Cardiac septum (tissue), 1 donor: ENCODE results near the gene LIFR. TPM values are rescaled to one million over a fixed set of nuclear protein-coding genes. Genes with fewer than 3 reads are reported as not detected.

Source experiments
- DNase-seq: peaks from one replicate; pipeline ENCODE4 v3.0.0-alpha.2; 2020; ENCODE audit warnings: low spot score
- intact Hi-C: fragments of 100-400 bp; cut with DNase I; formaldehyde crosslinking; loops from one replicate; pipeline ENCODE4 v1.14.0; 2022
- total RNA-seq: library from RNA; stranded (reverse); fragmentation: NEBNext Ultra II Directional; extraction: Animal tissue kit (Norgen Biotek cat#: 25700); gene quantifications from one replicate; pipeline ENCODE4 v1.2.1, GENCODE V29; 2021
- donor health status: DM: no; HTN: no; CAD: no.

LIFR gene
- total RNA-seq, 1 donor from 2014 or later, result 30.9 TPM

GRCh38 chr5:38555354-38556087 is 925 bp downstream of the LIFR start:
- intact Hi-C loops, result loop anchor here (2.0 to 5.0 kb wide), 3 partner anchors 45 to 252 kb away; no protein-coding TSS in a partner anchor

DNA sequence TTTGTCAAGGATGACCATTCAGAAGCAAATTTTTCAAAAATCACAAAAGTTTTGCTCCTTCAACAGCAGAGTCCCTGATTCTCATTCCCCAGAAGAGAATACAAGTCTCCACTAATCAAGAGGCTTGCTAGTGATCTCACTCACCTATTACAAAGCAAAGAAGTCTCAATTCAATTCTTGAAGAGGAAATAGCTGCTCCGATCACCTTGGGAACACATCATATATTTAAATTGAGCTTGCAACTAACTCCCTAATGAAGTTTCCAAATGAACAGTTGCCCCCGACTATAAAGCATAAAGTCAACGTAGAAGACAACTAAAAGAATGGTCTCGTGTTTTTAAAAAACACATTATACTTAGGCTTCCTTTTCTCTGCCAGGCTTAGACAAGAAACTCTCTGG is 1.6 kb downstream of the LIFR start:
- intact Hi-C loops, result loop anchor here (5.0 kb wide), 4 partner anchors 88 to 252 kb away; no protein-coding TSS in a partner anchor
- DNase-seq, result no peak

More at GRCh38 chr5:38555354-38556087, 925 bp downstream of the LIFR start:
- no peak for DNase-seq

DNA sequence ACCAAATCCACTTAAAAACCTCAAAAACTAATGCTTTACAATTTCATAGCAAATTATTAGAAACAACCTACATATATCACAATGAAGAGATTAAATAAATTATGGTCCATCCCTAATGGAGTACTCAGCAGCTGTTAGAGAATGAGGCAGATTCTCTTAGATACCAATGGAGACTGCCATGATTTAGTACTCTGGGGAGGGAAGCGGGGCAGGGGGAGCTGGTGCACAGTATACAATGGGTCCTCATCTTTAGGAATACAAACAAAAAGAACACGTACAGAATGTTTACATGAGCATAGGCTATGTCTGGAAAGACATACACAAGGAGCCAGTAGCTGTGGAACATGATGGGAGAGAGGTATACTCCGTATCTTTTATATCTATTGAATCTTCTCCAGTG is 2.0 kb downstream of the LIFR start:
- no peak for DNase-seq
- intact Hi-C loops, result loop anchor here (5.0 kb wide), 2 partner anchors 87 to 113 kb away; no protein-coding TSS in a partner anchor

DNA sequence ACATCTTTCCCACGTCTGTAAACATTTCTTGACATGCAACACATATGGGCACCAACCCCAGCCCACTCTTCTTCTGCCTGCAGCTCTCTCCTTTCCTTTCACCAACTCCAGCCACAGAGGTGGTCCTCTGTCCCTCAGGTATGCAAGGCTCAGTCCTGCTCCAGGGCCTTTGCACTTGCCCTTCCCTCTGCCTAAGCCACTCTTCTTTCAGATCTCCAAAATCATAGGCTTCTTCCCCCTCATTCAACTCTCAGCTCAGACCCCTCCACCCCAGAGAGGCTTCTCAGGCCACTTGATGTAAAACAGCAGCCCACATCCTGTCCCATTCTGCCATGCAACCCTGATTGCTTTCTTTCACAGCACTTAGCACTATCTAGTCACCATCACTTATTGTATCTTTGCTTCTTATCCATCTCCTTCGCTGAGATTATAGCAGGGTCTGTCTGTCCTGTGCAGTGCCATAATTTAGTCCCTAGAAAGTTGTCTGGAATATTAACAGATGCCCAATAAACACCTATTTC is 3.4 kb downstream of the LIFR start:
- no peak for DNase-seq
- intact Hi-C loops, result loop anchor here (5.0 kb wide), 2 partner anchors 86 to 114 kb away; no protein-coding TSS in a partner anchor

DNA sequence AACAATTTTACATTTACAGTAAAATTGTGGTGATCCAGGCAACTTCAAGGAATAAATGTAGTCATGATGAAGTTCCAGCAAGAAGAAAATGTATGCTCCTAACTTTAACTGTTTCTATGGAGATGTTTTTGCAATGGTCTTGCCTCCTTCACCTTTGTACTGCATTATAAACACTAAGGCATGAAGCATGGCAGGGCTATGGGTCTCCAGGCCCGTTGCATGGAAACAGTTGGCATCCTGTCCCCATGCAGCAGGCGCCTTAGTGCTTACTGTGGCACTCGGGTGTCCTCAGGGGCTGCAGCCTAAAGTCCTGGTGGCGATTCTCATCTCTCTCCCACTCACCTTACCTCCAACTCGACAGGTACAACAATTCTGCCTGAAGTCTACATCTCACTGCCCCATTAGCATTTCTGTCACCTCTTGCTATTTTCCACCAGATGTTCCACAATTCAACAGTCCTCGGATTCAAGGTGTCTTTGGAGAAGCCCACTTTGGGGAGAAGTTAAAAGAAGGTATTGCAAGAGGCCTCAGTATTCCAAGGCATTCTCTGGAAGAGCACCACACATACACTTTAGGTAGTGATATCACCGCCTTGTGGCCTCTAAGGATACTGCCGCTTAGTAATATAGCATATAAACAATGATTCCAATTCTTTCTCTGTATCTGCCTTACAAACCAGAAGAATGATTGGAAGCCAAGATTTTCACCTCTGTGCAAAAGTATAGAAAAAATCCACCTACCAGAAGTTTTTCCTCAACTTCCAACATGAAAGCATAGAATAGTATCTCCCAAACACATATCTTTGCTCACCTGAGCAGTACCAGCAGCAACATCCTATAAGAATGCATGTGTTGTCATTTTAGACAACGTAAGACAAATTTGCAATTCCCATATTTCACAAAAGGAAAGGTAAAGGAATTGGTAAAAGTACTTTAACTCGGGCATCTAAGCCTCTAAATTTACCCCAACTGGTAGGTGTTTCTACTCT is 5.1 kb downstream of the LIFR start:
- intact Hi-C loops, result loop anchor here (5.0 kb wide), 2 partner anchors 84 to 116 kb away; no protein-coding TSS in a partner anchor
- DNase-seq, result no peak

DNA sequence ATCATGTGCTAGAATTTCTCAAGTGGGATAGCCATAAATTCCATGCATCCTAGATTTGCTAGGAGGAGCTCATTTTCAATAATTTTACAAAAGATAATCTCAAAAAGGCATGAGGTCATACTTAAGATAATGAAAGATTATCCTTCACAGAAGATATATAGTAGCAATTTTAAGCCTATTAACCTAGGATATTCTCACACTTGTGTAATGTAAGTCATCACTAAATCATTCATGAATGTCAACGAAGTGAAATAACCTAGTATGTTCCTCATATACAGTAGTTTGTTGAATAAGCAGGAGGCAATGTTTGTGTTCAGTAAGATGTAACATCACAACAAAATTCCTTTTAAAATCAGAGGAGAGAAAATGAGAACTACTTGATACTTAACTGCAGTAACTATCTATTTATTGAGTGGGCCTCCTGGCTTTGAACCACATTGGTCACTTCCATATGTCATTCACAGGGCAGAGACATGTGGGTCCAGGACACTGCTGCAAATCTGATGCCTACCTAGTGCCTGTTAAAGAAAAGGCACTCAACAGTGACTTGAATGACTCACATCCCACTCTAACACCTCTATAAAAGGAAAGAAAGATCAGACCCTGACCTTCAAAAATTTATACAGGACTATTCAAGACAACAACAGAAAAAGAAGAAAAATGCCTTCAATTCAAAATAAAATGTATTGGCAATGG is 8.2 kb downstream of the LIFR start:
- DNase-seq, result no peak
- intact Hi-C loops, result no loop called here

DNA sequence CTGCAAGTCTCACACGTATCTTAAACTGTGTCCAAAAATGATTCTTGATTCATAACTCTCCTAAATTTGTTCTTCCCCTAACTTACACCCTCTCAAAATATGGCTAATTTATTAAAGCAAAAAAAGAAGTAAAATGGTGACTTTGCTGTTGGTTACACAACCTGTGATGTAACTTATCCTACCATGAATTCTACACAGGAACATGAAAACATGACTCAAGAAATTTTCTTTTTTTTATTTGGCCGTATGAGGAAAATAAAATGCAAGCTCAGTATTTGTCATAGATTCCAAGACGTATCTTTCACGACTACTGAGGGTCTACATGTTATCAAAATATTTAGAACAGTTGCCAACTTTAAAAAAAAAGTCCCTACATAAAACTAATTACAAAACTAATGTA is 9.2 kb downstream of the LIFR start:
- intact Hi-C loops, result no loop called here
- DNase-seq, result no peak

DNA sequence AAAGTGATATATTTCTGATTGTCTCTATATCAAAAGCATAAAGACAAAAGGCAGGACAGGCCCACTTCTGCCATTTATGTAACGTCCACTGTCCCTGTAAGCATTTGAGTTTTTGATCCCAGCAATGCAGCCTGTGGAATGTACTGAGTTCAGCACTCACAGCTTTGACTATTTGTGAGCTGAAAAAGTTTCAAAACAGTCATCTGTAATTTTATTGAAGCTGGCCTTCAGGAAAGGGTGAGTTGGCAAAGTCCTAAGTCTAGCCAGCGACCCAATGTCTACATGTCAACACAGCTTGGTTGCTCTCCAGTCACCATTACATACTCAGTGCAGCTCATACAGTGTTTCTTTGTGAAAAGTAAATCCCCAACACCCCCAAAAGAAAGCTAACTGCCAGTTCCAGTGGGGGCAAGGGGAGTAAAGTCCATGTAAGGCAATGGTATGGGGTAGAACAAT is 9.7 kb downstream of the LIFR start:
- no peak for DNase-seq
- intact Hi-C loops, result no loop called here

DNA sequence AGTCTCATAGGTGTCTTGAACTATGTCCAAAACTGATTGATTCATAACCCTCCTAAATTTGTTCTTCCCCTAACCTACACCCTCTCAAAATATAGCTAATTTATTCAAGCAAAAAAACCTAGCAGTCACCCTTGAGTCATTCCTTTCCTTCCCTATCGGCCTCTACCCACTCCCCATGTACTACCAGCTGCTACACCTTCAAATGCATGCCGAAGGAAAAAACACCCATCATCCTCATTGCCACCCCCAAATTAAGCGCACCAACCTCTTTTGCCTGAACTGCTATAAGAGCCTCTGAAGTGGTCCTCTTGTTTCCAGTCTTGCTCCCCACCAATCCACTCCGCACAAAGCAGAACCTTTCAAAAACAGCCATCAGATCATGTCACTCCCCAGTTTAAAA is 12.6 kb downstream of the LIFR start:
- intact Hi-C loops, result no loop called here
- DNase-seq, result no peak

GRCh38 chr5:38543074-38543473 is 13.4 kb downstream of the LIFR start:
- intact Hi-C loops, result no loop called here

GRCh38 chr5:38541174-38541725 is 15.2 kb downstream of the LIFR start:
- intact Hi-C loops, result no loop called here
- no peak for DNase-seq

More at GRCh38 chr5:38543074-38543473, 13.4 kb downstream of the LIFR start:
- DNase-seq, result no peak

DNA sequence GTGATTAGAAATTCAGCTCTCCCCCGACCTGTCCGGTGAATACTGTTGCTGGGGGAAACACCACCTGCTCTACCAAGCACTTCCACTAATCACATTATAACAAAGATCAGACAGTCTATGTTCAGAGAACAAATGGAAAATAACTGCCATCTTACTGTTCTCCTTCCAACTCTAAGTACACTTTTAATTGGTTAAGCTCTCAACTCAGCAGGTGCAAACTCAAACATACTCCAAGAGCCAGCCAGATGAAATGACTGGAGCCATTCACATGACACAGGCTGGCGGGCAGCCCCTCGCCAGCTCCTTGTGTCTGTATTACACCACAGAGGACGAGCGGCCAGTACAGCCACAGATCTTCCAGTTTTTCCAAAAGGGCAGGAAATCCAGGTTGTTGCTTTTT is 16.1 kb downstream of the LIFR start:
- DNase-seq, result no peak
- intact Hi-C loops, result no loop called here

DNA sequence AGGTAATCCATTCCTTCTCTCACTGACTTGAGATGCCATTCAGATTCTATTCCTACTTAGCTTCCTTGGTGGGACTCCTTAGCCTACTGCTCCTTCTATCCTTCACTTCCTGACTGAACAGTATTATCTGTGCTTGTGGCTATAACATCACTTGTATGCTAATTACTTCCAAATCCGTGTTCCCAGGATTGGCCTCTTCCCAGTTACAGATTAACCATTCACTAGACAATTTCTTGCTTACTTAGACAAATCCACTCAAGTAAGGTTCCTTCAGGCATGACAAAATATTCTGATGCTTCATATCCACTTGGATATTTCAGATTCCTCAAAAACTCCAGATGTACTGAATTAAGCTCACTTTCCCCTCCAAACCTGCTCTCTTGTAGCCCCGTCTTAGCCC is 18.3 kb downstream of the LIFR start:
- intact Hi-C loops, result no loop called here
- DNase-seq, result no peak

DNA sequence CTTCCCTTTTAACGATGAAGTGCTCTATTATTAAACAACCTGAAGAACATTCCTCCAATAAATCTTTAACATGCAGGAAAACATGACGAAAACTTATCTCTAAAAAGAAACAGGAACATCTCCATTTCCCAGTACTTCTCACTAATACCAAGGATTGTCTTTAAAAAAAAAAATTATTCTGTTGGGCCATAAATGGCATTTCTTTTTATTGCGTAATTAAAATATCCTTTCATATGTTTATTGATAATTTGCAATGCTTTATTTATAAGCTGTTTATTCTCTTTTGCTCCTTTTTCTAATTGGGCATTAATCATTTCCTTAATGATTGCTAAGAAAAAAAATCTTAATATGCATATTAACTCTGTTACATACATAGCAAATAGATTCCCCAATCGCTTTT is 18.9 kb downstream of the LIFR start:
- intact Hi-C loops, result no loop called here
- DNase-seq, result no peak

- DNase-seq, result no peak
- intact Hi-C loops, result no loop called here
Observed at GRCh38 chr5:38536968-38537367, 19.5 kb downstream of the LIFR start.

DNA sequence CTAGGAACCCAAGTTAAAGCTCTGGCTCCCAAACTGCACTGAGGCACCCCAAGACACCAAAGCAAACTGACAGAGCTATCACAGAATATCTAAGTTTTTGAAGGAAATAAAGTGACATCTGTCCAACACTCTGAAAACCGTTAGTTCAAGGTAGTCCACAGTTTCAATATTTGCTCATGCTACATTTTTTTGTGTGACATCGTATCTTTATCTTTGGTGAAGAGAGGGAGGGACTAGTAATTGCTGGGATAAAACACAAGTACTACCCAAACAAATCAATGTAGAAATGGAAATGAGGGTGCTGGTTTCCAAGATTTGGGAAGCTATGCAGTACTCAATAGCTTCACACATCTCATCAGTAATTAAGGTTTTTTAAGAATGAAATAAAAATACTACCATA is 20.6 kb downstream of the LIFR start:
- intact Hi-C loops, result no loop called here
- DNase-seq, result no peak

DNA sequence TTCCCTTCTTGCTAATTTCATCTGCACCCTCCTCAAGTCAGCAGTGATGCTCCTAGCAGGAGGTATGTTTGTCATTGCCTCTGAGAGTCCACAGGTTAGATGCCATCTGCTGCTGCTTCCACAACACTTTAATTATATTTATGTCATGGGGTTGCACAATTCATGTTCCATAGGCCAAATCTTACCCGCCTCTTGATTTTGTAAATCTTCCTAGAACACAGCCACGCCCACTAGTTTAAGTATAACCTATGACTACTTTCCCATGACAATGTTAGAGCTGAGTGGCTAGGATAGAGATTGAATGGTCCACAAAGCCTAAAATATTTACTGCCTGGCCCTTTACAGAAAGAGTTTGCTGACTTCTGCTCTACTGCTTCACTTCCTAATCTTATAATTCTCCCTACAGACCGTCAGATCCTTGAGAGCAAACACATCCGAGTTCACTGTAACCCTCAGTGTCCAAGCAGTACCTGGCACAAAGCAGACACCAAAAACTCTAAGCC is 21.1 kb downstream of the LIFR start:
- intact Hi-C loops, result no loop called here
- DNase-seq, result no peak

DNA sequence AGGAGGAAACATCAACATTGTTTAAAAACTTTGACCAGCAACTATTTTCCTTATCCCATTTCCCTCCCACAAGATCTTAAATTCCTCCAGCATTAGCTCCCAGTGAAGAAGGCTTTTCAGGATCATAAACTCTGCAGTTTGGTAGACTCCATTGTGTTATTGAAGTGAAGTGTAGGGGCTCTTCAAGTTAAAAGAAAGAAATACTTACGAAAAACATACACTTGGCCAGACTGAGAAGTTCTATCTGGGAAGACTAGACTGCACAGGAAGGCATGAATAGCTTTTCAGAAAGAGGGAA is 22.3 kb downstream of the LIFR start:
- intact Hi-C loops, result no loop called here
- DNase-seq, result no peak
